Esophagus mucosa (tissue), 1 donor: ENCODE results near the gene POU4F3. TPM values are rescaled to one million over a fixed set of nuclear protein-coding genes. Genes with fewer than 3 reads are reported as not detected.
A peak's percentile ranks its signal among the peaks of the same experiment; 100 is the strongest.

Experiments used
- ATAC-seq: fragments of 200-7000 bp; cut with Tn5 transposase; one replicate; pipeline ENCODE4 v1.9.1; 2020
- total RNA-seq: library from RNA; stranded (reverse); gene quantifications from one replicate; pipeline ENCODE4 v1.2.4, GENCODE V29; 2023
- donor health status: DM: yes; HTN: yes; CAD: no.

Gene POU4F3
- total RNA-seq, 1 donor from 2014 or later: not detected

DNA sequence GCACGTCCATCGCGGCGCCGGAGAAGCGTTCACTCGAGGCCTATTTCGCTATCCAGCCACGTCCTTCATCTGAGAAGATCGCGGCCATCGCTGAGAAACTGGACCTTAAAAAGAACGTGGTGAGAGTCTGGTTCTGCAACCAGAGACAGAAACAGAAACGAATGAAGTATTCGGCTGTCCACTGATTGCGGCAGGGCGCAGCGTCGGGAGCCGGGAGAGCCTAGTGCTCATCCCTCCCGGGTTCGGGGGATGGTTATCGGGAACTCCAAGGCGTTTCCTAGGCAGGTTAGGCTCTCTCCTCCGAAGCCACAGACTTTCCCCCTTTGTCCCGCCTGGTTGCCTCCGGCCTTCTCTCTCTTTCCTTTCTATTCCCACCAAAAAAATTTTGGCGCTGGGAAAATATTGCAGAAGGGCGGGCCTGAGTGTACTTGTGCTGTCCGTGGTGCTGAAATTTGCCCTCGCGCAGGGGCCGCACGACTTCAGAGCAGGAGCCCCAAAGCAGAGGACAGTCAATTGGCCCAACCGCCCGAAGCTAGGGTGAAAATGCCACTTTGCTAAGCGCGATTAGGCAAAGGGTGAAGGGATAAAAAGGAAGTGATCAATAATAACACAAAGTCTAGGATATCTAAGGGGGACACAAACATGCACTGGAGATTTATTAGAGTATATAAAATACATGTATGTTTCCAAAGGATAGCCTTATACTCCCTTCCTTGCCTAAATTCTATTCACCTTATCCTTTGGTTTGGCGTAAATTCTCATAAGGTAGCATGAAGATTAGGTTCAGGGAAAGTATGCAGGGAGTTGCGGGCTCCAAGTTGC, 1.8 kb downstream of the POU4F3 start:
- peak; percentile 32 for ATAC-seq

- no peak for ATAC-seq
Measured at GRCh38 chr5:146341854-146342253, 3.2 kb downstream of the POU4F3 start.

DNA sequence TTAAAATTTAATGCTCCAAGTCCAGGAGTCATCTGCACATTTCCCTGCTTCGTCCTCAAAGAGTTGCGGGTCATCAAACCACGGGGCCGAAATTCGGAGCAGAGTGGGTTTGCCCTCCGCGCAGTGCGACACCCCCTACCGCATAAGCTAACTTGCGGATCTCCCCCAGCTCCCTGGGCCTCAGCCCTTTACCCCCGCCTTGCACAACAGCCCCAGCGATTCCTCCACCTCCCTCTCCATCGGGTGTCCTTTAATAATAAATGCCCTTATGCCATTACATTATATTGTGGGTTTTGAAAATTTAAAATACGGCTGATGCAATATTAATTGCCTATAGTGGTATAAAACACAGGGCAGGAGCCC, 3.9 kb downstream of the POU4F3 start:
- ATAC-seq: no peak

DNA sequence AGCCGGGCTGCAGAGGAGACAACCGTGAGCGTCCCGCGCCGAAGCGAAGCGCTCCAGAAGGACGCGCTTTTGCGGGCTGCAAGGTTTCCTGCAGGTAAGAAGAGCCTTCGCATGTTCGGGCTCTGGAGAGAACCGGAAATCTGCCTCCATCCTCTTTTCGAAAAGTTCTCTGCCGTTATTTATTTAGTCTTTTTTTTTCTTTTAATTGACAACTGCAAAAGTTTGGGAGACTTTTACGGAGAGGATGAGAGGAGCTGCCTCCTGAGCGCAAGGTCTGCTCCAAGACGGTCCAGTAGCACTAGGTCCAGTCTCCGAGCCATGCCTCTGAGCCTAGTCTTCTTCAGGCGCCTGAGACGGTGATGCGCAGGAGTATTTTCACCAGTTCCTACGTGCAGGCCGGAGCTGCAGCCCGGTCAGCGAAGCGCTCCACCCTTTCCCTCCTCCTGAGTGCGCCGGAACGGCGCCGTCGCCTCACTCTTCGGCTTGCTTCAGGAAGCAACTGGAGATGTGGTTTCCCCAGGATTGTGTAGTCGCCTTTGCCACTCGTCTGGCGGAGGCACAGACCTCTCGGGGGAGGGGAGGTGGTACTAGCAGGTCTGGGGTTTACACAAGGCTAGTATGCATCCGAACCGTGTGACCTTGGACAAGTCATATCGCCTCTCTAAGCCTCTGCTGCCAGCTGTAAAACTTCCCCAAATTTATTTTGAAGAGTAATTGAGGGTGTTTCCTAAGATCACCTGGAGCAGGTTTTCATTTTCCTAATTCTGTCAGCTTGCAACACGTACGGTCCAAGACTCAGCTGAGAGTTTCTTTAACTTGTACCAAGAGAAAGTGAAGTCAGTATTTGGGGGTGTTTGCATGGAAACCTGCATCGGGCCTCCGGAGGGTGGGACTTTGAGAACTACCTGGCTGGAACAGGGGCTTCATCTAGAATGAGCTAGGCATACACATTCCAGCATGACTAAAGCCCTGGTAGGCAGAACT, 4.5 kb downstream of the POU4F3 start:
- no peak for ATAC-seq

DNA sequence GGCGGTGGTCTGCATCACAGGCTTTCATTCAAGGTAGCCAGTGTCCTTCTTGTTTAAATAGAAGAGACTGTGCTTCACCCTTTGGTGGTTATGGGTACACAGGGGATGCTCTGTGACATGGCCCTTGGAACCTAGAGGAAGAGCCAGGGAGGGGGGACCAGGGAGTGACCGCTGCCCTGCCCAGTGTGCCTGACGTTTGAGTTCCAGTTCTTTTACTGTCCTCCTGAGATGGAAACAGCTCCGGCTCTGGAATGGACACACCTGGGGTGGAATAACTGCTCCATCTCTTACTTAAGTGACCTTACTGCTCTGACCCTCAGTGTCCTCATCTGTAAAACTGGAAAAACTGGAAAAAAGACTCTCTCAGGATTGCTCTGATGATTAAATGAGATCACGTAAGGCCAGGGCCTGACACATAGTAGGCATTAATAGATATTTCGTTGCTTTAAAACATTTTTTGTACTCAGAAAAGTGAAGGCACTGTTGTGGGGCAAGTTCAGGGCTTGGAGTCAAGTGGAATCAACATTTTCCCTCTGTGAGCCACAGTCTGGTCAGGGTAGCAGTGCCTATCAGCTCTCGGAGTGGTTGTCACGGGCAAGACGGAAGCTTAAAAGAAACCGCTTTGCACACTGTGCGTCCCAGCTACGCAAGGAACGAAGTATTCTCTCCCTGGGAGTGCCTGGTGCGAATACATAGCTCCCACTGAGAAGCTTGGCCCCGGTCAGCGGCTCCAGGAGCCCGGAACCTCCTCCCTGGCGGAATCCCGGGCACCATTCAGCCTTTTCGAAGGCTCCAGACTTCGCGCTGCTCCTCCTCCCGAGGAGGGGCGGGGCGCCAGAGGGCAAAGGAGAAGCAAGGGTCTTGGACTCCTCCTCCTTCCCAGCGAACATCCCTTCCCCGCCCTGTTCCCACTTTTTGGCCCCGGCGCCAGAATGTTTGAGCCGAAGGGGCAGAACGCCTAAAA, 5.8 kb downstream of the POU4F3 start:
- no peak for ATAC-seq

DNA sequence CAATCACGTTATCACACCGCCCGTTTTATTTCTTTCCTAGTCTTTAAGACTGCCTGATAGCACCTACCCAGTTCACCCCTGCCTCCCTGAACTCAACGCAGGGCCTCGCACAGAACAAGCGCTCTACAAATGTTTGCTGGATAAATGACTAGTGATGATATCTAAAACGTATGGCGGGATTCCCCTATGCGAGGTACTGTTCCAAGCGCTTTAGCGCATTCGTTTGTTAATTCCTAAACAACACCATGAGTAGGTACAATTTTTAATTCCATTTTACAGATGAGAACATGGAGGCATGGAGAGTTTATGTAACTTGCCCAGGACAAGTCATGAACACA, 6.6 kb downstream of the POU4F3 start:
- ATAC-seq: no peak

DNA sequence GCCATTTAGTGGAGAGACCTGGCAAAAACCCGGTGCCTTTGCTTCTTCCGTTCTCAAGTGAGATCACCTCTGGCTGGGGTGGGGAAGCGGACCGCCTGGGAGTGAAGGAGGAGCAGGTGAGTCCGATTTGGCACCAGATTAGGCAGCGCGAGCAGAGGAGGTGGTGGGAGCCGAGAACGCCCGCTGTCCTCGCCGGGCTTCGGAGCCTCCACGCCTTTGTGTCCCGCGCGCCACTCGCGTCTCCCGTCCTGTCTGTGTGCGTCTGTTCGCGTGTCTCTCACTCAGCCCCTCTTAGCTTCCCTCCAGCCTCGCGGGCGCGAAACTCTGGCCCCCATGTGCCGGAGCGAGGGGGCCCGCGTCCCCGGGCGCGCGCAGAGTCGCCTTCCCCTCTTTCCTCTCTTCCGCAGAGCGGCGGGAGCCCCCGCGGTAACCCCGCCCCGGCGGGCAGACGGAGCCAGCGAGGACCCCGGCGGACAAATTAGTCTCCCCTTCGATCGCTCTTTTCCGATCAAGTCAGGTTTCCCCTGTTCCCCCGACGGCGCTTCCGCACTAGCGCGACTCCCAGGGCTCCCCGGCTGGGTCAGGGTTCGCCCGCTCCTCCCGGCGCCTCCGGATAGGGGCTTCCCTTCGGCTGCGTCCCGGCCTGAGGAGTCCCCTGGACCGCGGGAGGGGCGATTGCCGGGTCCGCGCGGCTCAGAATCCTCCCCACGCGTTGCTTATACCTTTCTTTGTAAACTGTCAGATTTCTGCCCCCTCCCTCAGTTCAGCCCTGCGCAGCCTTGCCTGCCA, 7.1 kb downstream of the POU4F3 start:
- ATAC-seq: no peak

GRCh38 chr5:146357126-146357525, 18.5 kb downstream of the POU4F3 start:
- no peak for ATAC-seq

DNA sequence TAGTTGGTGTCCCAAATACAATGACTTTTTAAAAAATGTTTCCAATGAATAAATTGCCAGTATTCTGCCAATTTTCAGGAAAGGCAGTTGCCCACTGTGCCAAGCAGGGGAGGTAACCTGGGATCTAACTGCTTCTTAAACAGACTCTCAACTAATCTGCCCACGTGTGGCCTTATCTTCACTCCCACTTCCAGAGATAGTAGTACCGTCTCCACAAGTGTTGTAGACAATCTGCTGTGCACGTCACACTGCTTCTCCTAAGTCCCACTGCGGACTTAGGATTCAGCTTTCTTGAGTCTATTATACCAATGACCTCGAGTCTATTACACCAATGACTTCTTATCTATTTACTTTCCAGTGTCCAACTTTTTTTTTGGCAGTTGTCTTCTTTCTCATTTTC, 21.2 kb downstream of the POU4F3 start:
- ATAC-seq: no peak

GRCh38 chr5:146363161-146363874, 24.7 kb downstream of the POU4F3 start:
- no peak for ATAC-seq

DNA sequence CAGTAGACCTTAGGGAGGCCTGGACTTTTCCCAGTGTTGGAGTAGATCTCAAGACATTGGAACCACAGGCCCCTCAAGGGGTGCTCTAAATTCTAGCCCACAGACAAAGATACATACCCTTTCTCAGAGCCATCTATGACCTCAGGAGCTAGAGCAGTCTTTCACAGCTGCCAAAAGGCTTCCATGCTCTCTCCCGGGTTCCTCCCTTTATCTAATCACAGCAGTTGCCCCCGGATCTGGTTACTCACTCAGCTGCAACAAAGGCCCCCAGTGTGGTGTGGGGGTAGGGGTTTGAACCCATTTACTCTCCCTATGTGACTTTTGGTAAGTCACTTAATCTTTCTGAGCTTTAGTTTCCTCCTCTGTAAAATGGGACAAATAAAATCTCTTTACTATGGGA, 27.0 kb downstream of the POU4F3 start:
- ATAC-seq: no peak

- ATAC-seq: no peak
Measured at GRCh38 chr5:146366904-146367303, 28.3 kb downstream of the POU4F3 start.

DNA sequence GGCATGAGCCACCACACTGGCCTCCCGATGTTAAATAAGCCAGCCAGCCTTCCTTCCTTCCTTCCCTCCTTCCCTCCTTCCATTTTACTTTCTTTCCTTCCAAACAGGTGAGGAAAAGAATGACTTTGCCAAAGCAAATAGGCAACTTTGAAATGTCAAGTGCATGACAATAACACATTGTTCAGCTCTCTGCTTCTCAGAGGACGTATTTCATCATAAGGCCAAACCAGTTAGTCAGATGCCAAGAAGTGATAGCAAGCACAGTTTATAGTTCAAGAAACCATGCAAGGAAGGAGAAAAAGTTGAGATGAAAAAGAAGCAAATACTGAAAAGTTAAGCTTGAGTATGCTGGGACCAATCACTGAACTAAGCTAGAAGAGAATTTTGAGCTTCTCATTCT, 29.5 kb downstream of the POU4F3 start:
- no peak for ATAC-seq

- no peak for ATAC-seq
Measured at GRCh38 chr5:146369691-146370090, 31.1 kb downstream of the POU4F3 start.

- ATAC-seq: no peak
Measured at GRCh38 chr5:146376821-146377220, 38.2 kb downstream of the POU4F3 start.

DNA sequence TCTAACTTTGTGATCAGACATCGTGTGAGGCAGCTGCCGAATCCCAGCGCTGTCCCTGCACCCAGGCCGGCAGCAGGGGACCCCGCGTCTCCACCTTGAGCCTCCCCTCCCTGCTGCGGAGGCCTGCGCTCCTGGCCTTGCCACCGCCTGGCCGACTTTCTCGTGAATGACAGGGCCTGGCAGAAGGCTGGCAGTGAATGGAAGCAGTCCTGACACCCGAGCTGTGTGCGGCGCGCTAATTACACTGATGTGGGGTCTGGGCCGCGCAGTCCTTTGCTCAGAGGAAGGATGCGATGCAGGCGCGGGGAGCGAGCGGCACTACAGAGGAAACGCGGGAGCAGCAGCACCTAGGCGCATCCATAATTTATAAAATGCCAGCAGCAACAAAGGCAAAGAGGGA, 40.3 kb downstream of the POU4F3 start:
- no peak for ATAC-seq

GRCh38 chr5:146380714-146381113, 42.1 kb downstream of the POU4F3 start:
- no peak for ATAC-seq

GRCh38 chr5:146388386-146388785, 49.7 kb downstream of the POU4F3 start:
- ATAC-seq: no peak

DNA sequence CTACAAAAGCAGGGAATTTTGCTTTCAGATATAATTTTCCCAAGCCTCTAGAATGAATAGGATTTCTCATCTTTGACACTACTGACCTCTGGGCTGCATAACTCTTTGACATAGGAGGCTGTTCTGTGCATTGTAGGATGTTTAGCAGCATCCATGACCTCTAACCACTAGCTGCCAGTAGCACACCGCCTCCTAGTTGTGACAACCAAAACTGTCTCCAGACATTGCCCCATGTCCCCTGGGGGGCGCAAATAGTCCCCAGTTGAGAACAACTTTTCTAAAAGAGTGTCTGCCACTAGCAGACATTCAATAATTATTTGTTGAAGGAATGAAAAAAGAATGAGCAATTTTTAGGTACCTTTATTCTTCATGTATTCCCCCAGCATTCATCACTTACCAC, 51.8 kb downstream of the POU4F3 start:
- ATAC-seq: no peak
